Iris pigment epithelial cell (primary cell): ENCODE measurements around the gene DHRS3.

Experiments used
- DNase-seq: peaks from one replicate; pipeline ENCODE4 v3.0.0-alpha.2; 2011; ENCODE audit warnings: low read depth

DHRS3 gene

DNA sequence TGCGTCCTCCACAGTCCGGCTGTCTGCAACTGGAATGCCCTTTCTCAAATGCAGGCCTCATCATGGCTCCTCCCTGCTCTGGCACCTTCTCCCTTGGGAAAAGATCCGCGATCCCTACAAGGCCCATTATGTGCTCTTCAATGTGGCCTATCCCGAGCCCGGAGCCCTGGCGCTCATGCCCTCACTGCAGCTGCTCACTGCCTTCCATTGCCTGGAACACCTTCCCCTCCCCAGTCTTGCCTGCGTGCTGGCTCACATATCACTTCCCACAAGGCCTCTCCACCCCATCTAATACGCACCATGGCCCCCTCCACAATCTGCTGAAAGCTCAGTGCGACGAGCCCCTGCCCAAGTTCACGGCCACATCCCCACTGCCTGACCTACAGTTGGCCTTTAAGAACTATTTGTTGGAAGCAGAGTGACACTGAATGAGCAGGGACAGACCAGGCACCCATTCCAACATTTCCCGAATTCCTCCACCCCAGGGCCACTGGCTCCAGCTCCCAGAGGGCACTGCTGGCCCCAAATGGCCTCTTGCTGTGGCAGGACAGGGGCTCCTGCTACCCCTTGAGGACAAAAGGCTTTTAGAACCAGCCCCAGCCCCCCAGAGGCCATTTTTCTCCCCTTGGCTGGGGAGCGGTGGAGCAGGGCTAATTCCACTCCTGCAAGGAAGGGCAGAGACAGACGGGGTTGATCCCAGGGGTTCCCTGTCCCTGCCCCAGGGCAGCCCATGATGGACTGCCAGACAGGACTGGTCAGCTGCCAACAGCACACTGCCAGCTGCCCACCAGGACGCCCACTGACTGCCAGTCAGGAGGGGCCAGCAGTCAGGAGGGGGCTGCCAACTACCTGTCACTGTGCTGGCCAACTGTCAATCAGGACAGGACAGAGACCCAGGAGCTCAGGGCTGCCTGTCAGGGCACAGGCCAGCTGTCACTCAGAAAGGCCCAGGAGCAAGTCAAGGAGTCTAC is 64.8 kb downstream of the DHRS3 start:
- no peak for DNase-seq

DNA sequence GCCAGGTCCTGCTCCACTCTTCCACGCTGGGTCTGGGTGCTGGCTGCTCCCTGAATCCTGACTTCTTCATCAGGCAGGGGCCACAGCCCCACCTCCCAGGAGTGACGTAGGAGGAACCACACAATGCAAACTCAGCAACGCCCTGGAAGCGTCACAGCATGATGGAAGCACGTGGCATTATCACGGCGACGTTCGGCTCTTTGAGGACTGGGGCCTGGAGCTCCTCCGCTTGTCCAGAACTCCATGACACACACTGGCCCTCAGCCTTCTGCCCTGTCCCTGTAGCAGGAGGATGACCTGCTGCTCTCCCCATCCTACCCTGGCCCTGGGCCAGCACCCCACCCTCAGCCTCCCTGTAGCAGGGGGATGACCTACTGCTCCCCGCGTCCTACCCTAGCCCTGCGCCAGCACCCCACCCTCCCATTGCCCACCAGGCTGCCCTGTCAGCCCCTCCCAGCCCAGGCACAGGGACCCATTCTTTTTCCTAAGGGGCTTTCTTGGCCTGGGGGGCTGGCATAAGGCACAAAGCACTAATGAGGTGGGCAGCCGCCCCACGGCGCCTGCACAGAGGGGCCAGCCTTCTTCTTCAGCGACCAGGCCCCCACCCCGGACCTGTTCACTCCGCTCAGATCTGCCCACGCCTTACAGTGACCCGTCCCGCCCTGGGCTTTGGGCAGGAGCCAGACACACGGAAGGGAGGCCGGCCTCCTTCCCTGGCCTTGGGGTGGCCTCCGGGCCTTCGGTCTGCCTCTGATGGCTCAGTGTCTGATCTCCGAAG is 65.7 kb downstream of the DHRS3 start:
- DNase-seq, result no peak

DNA sequence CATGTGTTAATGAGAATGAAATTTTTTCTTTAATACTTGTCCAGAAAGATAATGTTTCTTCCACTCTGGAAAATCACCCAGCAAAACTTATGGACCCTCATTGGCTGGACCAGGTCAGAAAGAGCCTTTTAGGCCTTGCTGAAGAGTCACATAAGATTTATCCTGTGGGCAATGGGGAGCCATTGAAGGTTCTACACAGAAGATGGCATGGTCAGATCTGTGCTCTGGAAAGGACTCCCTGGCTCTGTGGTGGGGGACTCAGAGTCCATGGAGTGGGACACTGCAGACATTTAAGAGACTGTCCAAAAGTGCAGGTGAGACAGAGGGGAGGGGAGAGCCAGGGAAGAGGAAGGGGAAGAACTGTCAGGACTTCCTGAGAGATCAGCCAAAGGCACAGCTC is 66.4 kb downstream of the DHRS3 start:
- DNase-seq, result no peak

DNA sequence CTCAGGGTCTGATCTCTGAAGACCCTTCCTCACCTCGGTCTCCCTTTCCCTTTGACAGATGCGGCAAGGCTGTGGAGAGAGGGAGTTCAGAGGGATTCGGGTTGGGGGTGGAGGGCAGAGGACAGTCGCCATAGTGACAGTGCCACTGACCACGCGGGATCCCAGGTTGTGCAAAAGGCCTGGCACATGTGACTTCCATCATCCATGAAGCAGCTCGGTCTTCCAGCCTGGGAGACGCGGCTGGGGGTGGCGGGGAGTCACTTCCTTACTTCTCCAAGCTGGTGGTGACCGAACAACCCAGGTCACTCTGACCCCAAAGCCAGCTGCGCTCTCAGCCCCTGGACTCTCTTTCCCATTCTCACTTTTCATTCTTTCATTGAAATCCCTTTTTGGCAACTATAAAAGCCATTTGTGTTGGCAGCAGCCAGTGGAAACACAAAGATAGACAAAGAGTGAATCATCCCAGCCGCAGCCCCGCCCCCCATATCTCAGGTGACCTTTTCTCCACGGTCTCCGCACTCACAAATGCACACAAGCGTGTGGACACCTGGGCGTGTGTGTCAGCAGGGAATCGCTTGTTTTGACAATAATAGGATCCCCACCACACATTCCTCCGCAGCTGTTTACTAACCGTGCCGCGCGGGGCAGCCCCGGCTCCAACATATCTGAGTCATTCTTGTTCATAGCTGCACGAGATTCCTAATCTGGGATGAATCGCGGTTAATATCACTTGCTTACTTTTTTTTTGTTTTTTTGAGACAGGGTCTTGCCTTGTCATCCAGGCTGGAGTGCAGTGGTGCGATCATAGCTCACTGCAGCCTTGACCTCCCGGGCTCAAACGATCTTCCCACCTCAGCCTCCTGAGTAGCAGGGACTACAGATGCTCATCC is 68.3 kb downstream of the DHRS3 start:
- DNase-seq, result peak; percentile 97

DNA sequence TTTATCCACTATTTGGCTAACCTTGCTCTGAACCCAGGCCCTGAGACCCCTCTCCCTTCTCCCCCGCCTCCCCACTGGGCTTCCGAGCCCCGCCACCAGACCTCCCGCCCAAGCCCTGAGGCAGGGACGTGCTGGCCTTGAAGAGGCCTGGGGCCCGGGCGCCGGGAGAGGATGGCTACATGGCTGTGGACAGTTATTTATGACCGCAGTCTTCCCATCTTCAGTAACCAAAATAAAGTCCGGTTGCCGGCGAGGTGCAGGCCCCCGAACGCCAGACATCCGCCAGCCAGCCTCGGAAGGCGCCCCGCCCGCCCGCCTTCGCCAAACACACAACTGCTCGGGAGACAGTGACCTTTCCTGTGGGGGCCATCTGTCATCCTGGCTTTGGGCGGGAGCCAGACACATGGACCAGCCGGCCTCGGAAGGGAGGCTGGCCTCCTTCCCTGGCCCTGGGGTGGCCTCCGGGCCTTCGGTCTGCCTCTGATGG is 69.0 kb downstream of the DHRS3 start:
- DNase-seq, result peak; percentile 62

DNA sequence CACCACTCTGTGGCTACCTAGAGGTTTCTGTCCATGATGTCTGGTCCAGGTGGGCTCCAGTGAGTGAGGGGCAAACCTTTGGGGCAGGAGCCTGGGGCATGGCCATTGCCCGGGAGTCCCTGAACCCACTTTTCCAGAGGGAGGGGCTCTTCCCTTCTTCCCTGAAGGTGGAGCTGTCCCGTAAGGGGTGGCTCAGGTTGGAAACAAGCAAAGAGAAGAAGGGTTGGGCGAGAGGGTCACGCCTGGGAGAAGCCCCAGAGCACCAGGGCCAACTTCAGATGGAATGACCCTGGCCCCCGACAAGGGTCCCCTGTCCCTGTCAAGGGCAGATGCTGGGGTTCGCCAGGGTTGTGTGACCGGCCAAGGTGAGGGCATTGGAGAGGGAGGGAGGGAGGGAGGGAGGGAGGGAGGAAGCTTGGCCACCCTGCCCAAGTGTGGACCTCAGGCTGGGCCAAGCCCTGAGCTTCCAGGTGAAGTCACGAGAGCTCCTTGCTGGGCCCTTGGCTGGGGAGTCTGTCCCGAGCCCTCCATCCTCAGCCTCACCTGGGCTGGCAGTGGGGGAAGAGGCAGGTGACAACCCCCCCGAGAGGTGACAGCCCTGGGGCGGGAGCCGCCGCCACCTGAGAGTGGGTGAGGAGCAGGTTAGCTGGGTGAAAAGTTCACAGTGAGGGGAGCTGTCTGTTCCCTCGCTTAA is 69.6 kb downstream of the DHRS3 start:
- no peak for DNase-seq

DNA sequence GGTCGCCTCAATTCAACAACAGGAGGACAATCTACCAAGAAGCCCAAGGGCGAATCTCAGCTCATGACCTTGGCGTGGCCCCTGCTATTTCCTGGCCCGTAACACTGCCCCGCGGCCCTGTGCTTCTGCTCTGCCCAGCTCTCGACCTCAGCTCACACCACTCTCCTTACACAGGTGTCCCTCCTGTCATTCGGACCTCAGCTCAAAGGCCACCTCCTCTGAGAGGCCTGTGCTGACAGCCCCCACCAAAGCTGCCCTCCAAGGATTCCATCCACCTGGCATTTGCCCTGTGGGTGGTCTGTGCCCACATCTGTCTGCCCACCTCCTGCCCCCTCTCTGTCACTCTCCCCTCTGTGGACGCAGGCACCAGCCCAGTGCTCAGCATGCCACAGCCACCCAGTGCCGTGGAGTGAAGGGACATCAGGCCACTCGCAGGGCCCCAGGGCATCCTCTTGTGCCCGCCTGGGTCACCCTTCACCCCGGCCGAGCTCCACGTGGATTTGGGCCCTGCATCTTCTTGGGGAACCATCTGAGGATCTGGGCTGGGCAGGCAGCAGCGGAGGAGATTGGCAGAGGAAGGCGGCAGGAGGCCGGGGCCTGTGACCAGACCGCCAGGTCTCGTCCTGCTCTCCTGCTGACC is 70.3 kb downstream of the DHRS3 start:
- DNase-seq, result no peak

DNA sequence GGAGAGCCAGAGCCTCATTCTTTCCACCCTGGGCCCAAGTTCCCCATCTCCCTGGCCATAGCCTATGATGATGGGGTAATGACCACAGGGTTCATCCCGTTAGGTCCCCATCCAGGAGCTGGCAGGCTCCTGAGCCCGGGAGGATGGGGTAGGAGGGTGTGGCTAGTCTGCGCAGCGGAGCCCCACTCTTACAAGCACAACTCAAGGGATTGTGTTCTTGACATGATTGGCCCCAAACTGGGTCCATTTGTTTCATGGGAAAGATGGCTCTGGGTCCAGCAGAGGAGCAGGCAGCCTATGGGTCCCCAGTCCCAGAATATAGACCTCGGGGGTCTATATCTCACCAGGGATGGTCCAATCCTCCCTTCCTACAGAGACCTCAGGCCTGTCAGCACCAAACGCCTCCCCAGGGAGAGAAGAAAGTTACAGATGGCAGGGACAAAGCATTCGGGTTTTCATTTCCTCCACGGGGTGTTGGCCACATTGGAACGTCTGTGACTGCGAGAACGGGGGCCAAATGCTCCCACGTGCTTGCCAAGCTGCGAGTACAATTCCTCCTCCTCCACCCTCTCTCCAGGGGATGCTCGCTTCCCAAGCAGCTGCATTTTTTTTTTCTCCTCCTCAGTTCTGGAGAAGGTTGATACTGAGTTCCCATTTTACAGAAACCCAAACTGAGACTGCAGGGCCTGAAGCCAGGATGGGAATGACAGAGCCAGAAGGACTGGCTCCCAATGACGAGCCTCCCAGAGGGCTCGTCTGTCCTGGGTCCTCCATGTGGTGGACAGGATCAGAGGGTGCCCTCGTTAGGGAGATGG is 71.0 kb downstream of the DHRS3 start:
- no peak for DNase-seq

DNA sequence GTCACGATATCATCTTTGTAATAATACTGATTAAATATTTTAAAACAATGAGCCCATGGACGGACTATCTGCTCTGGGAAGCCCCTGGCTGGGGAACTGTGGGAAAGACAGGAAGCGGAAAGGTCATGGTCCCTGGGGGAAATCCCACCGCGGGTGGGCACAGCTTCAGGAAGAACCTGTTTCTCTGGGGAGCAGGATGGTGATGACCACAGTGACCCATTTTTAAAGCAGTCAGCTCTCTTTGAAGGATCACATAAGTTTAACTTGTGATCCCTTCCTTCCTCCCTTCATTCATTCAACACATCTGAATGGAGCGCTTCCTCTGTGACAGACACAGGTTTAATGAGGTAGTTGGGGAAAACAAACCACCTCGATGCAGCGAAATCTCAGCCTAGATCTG is 73.0 kb downstream of the DHRS3 start:
- DNase-seq, result no peak

DNA sequence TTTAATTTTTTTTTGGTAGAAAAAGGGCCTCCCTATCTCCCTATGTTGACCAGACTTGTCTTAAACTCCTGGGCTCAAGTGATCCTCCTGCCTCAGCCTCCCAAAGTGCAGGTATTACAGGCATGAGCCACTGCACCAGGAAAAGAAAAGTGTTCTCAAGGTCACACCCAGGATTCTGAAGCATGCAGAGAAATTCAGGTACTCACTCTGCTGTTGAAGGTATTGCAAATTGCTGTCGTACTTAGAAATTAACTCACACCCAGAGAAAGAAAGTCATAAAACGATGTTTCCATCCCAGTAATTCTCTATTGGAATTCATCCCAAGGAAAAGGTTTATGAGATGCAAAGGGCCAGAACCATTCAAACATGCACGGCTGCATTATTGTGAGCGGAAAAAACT is 73.7 kb downstream of the DHRS3 start:
- DNase-seq, result no peak

DNA sequence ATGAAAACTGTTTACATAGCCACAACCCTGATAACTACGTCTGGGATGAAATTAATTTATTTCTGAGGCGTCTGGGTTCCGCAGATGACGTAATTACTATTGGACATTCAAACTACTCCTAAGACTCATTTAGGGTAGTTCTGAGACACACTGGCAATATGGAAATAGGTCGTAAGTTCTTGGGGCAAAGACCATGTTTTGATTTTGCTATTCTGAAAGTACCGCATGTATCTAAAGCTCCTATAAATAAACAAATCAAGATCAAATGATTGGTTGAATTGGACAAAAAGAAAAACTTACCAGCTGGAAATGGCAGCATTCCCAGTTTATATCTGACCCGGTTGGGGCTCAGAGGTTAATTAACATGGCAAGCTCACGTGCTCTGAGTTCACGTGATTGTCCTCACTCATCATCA is 74.3 kb downstream of the DHRS3 start:
- DNase-seq, result peak; percentile 78

DNA sequence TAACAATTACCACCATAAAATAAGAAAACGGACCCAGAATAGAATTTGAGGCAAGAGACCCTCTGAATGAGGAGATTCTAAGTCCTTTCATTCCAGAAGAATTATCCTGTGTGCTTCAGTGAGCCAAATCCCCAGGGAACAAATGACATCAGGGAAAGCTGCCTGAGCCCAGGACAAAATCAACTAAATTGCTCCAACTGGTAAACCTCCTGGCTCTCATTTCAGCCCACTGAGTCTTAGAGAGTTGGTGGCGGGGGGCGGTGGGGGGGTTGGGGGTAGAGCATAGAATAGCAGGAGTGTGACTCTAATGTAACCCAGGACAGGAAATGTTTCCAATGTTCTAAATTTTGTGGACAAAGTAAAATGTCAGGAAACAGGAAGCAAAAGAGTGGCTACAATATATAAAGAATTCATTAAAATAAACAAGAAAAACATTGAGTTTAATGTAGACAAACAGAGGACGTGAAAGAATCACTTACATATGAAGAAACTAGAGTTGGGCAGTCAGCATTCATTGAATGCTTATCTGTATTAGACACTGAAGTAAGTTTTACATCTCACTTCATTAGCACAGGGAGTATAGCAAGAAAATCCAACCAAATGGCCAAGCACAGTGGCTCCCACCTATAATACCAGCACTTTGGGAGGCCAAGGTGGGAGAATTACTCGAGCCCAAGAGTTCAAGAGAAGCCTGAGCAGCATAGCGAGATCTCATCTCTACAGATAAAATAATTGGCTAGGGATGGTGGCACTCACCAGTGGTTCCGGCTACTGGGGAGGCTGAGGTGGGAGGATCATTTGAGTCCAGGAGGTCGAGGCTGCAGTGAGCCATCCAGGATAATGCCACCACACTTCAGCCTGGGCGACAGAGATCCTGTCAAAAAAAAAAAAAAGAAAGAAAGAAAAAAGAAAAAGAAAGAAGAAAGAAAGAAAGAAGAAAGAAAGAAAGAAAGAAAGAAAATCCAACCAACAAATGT is 75.1 kb downstream of the DHRS3 start:
- peak; percentile 59 for DNase-seq

DNA sequence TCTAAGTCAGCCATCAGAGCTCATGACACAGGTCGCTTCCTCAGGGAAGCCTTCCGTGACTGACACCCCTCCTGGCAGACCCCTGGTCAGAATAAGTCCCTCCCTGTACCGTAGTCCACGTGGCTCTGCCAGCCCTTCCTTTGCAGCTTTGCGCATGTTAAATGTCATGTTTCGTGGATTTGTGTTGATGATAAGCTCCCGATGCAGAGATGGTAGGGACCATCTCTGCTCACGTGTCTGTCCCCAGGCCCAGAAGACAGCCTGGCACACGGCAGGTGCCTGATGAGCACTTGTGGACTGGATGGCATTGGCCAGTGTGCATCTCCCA is 75.9 kb downstream of the DHRS3 start:
- no peak for DNase-seq

DNA sequence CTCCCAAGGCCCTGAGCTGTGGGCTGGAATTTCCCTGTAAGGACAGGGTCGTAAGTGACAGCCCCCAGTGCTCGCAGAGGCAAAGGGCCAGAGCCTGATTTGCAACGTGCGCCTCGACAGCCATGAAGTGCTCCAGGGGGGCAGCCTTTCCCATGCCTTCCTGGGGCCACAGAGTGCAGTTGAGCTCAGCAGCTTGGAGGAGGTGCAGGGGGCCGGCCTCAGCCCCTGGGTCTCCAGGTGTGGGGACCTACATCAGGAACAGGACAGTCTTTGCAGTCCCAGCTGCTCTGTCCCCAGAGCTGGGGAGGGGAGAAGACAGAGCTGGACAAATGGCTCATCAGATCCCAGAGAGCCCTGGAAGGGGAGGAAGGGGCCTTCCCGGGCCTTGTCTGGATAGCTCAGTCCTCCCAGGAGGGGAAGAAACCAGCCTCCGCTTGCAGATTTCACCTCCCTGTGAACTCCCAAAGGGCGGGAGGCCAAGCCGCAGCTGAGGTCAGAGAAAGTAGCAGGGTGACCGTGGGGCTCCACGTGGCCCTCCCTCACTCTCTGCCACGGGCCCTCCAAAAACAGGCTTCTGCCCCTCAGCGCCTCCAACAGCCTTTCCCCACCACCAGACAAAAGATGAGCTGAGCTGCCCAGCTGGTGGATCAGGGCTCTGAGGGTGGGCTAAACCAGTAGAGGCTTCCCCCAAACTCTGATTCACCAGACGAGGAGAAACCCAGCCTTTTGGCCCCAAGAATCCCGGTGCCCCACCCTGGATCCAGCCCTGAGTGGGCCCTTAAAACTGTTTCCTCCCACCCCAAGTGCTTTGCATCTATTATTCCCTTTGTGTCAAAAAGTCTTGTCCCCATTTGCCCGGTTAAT is 76.5 kb downstream of the DHRS3 start:
- DNase-seq, result peak; percentile 97

DNA sequence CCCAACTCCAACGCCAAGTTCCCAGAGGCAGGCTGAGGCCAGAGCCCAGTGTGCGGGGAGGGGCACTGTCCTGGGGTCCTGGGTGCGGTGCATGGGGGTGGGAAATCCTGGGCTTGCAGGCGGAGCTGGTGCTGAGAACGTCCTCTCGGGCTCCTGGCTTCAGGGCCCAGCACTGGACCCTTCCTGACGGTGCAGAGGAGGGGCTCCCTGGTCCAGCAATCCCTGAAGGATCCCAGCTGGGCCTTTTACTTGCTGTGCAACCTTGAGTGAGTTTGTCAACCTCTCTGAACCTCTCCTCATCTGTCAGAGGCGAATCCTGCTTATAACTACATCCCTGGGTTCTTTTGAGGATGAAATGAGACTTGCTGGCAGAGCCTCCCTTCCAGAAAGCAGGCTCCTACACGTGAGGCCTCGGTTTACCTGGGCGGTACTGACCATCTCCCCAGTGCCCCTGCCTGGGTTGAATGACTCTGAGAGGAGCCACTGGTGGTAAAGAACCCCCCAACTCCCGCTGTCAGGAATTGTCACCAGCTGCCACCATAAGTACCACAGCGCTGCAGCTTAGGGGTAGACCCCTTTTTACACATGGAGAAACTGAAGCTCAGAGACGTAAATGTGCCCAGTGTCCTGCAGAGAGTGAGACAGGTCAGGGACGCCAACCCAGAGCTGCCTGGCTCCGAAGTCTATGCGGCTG is 77.3 kb downstream of the DHRS3 start:
- no peak for DNase-seq

DNA sequence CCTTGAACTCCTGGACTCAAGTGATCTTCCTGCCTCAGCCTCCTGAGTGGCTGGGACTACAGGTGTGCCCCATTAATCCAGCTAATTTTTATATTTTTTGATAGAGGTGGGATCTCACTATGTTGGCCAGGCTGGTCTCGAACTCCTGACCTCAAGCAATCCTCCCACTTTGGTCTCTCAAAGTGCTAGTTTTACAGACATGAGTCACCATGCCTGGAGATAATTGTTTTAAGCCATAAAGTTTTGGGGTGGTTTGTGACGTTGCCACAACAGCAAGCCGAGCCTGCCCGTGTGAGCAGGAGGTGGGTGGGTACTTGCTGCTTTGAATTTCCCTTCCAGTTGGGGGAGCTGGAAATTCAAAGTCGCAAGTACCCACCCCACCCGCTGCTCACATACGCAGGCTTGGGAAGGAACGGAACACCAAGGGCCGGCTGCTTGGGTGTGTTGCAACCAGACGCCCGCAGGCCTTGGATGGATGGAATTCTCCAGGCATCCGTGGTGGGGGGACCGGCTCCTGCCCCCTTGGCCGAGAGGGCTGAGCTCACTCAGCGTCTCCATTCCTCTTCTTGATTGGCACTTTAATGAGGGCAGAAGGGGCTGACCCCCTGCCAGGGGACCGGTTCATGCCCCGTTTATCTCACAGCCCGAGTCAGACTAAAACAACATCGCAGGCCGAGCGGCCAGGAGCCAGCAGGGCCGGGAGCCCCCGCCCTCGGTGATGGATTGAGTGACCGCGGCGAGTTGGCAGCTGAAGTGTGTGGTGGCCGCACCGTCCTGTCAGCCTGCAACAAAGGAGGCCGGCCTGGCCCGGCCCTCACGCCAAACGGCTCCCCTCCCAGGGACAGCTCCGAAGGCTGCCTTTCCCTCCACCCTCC is 78.1 kb downstream of the DHRS3 start:
- peak; percentile 99 for DNase-seq
